PC-9 (cell line): ENCODE data around the gene MINDY4.

Experiments
- EZH2 ChIP-seq: fragments of 200-600 bp; sonication (generic); IDR thresholded peaks from 2 replicates; pipeline ENCODE4 v1.8.0; 2017; ENCODE audit warnings: antibody characterized with exemption, low read depth
- TF ChIP-seq, protein P1 (sequence below): fragments of 200-600 bp; sonication (generic); conservative IDR thresholded peaks from 2 replicates; pipeline ENCODE4 v1.6.1; 2017; ENCODE audit warnings: mixed run types, antibody characterized with exemption, mild to moderate bottlenecking, moderate library complexity

DNA sequence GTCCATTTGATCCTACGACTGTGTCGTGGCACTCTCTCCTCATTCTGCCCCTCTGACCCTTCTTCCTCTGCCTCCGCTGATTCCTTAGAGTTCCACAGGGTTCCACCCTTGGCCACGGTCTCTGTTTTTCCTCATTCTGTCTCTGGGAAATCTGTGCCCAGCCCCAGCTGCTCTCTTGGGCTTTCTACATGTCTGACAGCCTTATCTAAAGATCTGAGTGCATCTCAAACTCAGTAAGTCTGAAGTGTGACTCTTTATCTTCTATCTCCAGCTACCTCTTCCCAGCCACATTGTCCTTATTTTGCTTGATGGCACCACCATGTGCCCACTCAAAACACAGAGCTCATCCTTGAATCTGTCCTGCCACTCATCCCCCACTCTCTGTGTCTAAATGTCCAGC, 78.3 kb downstream of the MINDY4 start:
- TF ChIP-seq, protein P1, sequence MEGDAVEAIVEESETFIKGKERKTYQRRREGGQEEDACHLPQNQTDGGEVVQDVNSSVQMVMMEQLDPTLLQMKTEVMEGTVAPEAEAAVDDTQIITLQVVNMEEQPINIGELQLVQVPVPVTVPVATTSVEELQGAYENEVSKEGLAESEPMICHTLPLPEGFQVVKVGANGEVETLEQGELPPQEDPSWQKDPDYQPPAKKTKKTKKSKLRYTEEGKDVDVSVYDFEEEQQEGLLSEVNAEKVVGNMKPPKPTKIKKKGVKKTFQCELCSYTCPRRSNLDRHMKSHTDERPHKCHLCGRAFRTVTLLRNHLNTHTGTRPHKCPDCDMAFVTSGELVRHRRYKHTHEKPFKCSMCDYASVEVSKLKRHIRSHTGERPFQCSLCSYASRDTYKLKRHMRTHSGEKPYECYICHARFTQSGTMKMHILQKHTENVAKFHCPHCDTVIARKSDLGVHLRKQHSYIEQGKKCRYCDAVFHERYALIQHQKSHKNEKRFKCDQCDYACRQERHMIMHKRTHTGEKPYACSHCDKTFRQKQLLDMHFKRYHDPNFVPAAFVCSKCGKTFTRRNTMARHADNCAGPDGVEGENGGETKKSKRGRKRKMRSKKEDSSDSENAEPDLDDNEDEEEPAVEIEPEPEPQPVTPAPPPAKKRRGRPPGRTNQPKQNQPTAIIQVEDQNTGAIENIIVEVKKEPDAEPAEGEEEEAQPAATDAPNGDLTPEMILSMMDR: no peak
- TF ChIP-seq EZH2: no peak
